Medulla oblongata (tissue), 1 donor: ENCODE results near the gene ABCD3.

ENCODE experiments used
- DNase-seq: peaks from one replicate; pipeline ENCODE4 v3.0.0-alpha.2; 2015; ENCODE audit errors: extremely low spot score

Gene ABCD3

GRCh38 chr1:94526152-94526980 lies 108.2 kb downstream of the ABCD3 start:
- DNase-seq, result no peak

- no peak for DNase-seq
Measured at GRCh38 chr1:94527447-94528031, 109.3 kb downstream of the ABCD3 start.

- DNase-seq, result no peak
Measured at GRCh38 chr1:94528299-94528698, 110.1 kb downstream of the ABCD3 start.

- no peak for DNase-seq
Measured at GRCh38 chr1:94528826-94529225, 110.6 kb downstream of the ABCD3 start.

- no peak for DNase-seq
Measured at GRCh38 chr1:94529416-94529815, 111.2 kb downstream of the ABCD3 start.

GRCh38 chr1:94530373-94530878 lies 112.2 kb downstream of the ABCD3 start:
- no peak for DNase-seq

- no peak for DNase-seq
Measured at GRCh38 chr1:94531664-94532063, 113.5 kb downstream of the ABCD3 start.

- DNase-seq, result no peak
Measured at GRCh38 chr1:94532077-94532476, 113.9 kb downstream of the ABCD3 start.

GRCh38 chr1:94535095-94535494 lies 116.9 kb downstream of the ABCD3 start:
- DNase-seq, result no peak

- DNase-seq, result no peak
Measured at GRCh38 chr1:94535879-94536278, 117.7 kb downstream of the ABCD3 start.

- DNase-seq, result no peak
Measured at GRCh38 chr1:94537254-94537653, 119.1 kb downstream of the ABCD3 start.

GRCh38 chr1:94538243-94538827 lies 120.1 kb downstream of the ABCD3 start:
- no peak for DNase-seq

- DNase-seq, result no peak
Measured at GRCh38 chr1:94539496-94539895, 121.3 kb downstream of the ABCD3 start.

GRCh38 chr1:94540440-94541245 lies 122.5 kb downstream of the ABCD3 start:
- DNase-seq, result no peak

- peak; percentile 81 for DNase-seq
Measured at GRCh38 chr1:94541246-94542087, 123.3 kb downstream of the ABCD3 start, which contains the start of gene F3. TSS of gene F3 (minus strand) at chr1:94541759. CDS start at chr1:94541636, 123 bp downstream.

- peak; percentile 49 for DNase-seq
Measured at GRCh38 chr1:94542088-94542870, 124.1 kb downstream of the ABCD3 start.

- DNase-seq, result no peak
Measured at GRCh38 chr1:94543001-94543400, 124.8 kb downstream of the ABCD3 start.

- no peak for DNase-seq
Measured at GRCh38 chr1:94543893-94544635, 125.9 kb downstream of the ABCD3 start.

- DNase-seq, result no peak
Measured at GRCh38 chr1:94544706-94545490, 126.7 kb downstream of the ABCD3 start.
